Adipocyte (in vitro differentiated cells): ENCODE measurements around the gene SHF.
"Not testable (repeated sequence)": the region's sequence is repeated elsewhere in the genome, so short reads cannot be mapped to it uniquely, and the experiment has no call there.

ENCODE experiments used
- DNase-seq: peaks from one replicate; pipeline ENCODE4 v3.0.0-alpha.2; 2015; ENCODE audit warnings: low read depth
- H3K27me3 ChIP-seq: replicated peaks from 2 replicates; pipeline ENCODE4 v1.7.0; 2013; ENCODE audit warnings: mild to moderate bottlenecking, low read length, moderate library complexity; ENCODE audit not compliant: control insufficient read depth, insufficient read depth
- H3K36me3 ChIP-seq: 2 replicates; pipeline ENCODE4 v1.7.0; 2013; ENCODE audit warnings: low read length, mild to moderate bottlenecking, moderate library complexity; ENCODE audit not compliant: control insufficient read depth, insufficient read depth, severe bottlenecking
- H3K4me1 ChIP-seq: 2 replicates; pipeline ENCODE4 v1.7.0; 2013; ENCODE audit warnings: mild to moderate bottlenecking, low read length, moderate library complexity; ENCODE audit not compliant: control insufficient read depth, insufficient read depth
- H3K4me3 ChIP-seq: 2 replicates; pipeline ENCODE4 v1.7.0; 2013; ENCODE audit warnings: mild to moderate bottlenecking, low read length, moderate library complexity
- H3K9ac ChIP-seq: 2 replicates; pipeline ENCODE4 v1.7.0; 2013; ENCODE audit warnings: mild to moderate bottlenecking, low read length, moderate library complexity
- H3K9me3 ChIP-seq: 2 replicates; pipeline ENCODE4 v1.7.0; 2013; ENCODE audit warnings: mild to moderate bottlenecking, low read length, moderate library complexity; ENCODE audit not compliant: control insufficient read depth

The SHF gene

GRCh38 chr15:45138814-45139765, 48.7 kb downstream of the SHF start:
- Histone ChIP-seq H3K9me3 (no peaks in the 10 kb centered on the region), H3K4me3 (no peak overlapping the region), H3K4me1 (no peaks in the 10 kb centered on the region), H3K36me3 (no peaks in the 10 kb centered on the region), H3K9ac (no peak overlapping the region), H3K27me3 (peaks cover 27% of the 10 kb centered on the region)
- no peak for DNase-seq

GRCh38 chr15:45137703-45138102, 50.1 kb downstream of the SHF start:
- peaks cover 34% of the 10 kb centered on the region for H3K27me3 ChIP-seq
- no peak for DNase-seq
- no peak overlapping the region for H3K9ac ChIP-seq
- no peaks in the 10 kb centered on the region for H3K9me3 ChIP-seq
- H3K36me3 ChIP-seq: no peaks in the 10 kb centered on the region
- no peaks in the 10 kb centered on the region for H3K4me1 ChIP-seq
- H3K4me3 ChIP-seq: no peak overlapping the region

- no peaks in the 10 kb centered on the region for H3K36me3 ChIP-seq
- no peak for DNase-seq
- no peaks in the 10 kb centered on the region for H3K4me1 ChIP-seq
- no peak overlapping the region for H3K9ac ChIP-seq
- peaks cover 34% of the 10 kb centered on the region for H3K27me3 ChIP-seq
- H3K9me3 ChIP-seq: no peaks in the 10 kb centered on the region
- H3K4me3 ChIP-seq: no peak overlapping the region
These were observed 51.4 kb downstream of the SHF start for GRCh38 chr15:45136378-45136764.

- not testable (repeated sequence) for H3K4me3 ChIP-seq, H3K9me3 ChIP-seq, DNase-seq, H3K4me1 ChIP-seq, H3K9ac ChIP-seq, H3K36me3 ChIP-seq
- peaks cover 34% of the 10 kb centered on the region for H3K27me3 ChIP-seq
These were observed 51.9 kb downstream of the SHF start for GRCh38 chr15:45135705-45136377.

GRCh38 chr15:45134682-45135604, 52.8 kb downstream of the SHF start:
- H3K36me3 ChIP-seq: no peaks in the 10 kb centered on the region
- no peaks in the 10 kb centered on the region for H3K9me3 ChIP-seq
- H3K4me1 ChIP-seq: no peaks in the 10 kb centered on the region
- no peak for DNase-seq
- no peak overlapping the region for H3K9ac ChIP-seq
- peaks cover 43% of the 10 kb centered on the region for H3K27me3 ChIP-seq
- H3K4me3 ChIP-seq: no peak overlapping the region

- Histone ChIP-seq H3K9ac (no peak overlapping the region), H3K4me1 (no peaks in the 10 kb centered on the region), H3K27me3 (peaks cover 45% of the 10 kb centered on the region), H3K4me3 (no peak overlapping the region), H3K9me3 (no peaks in the 10 kb centered on the region), H3K36me3 (no peaks in the 10 kb centered on the region)
- DNase-seq: no peak
These were observed 53.7 kb downstream of the SHF start for GRCh38 chr15:45134046-45134445.

GRCh38 chr15:45133561-45133920, 54.2 kb downstream of the SHF start:
- Histone ChIP-seq H3K27me3 (peaks cover 50% of the 10 kb centered on the region), H3K4me1 (no peaks in the 10 kb centered on the region), H3K9ac (no peak overlapping the region), H3K36me3 (no peaks in the 10 kb centered on the region), H3K4me3 (no peak overlapping the region), H3K9me3 (no peaks in the 10 kb centered on the region)
- DNase-seq: no peak

- Histone ChIP-seq H3K9ac (no peak overlapping the region), H3K9me3 (no peaks in the 10 kb centered on the region), H3K36me3 (no peaks in the 10 kb centered on the region), H3K4me1 (no peaks in the 10 kb centered on the region), H3K27me3 (peaks cover 50% of the 10 kb centered on the region), H3K4me3 (no peak overlapping the region)
- no peak for DNase-seq
These were observed 54.8 kb downstream of the SHF start for GRCh38 chr15:45132844-45133560.

- H3K27me3 ChIP-seq: peaks cover 49% of the 10 kb centered on the region
- DNase-seq: no peak
- H3K9me3 ChIP-seq: no peaks in the 10 kb centered on the region
- H3K4me3 ChIP-seq: no peak overlapping the region
- H3K36me3 ChIP-seq: no peaks in the 10 kb centered on the region
- H3K9ac ChIP-seq: no peak overlapping the region
- H3K4me1 ChIP-seq: no peaks in the 10 kb centered on the region
These were observed 56.3 kb downstream of the SHF start for GRCh38 chr15:45131510-45131909.

GRCh38 chr15:45130291-45131000, 57.3 kb downstream of the SHF start:
- Histone ChIP-seq H3K9me3 (no peaks in the 10 kb centered on the region), H3K4me1 (no peaks in the 10 kb centered on the region), H3K4me3 (no peak overlapping the region), H3K27me3 (peaks cover 56% of the 10 kb centered on the region), H3K9ac (no peak overlapping the region), H3K36me3 (no peaks in the 10 kb centered on the region)
- no peak for DNase-seq
